Stimulated activated CD8-positive, alpha-beta memory T cell treated with anti-CD3 and anti-CD28 coated beads, Interleukin-4, amount 100 ng/mL, for 4 hours (primary cell): Measurements from ENCODE around the gene LAMA3.

ENCODE experiments used
- DNase-seq, 2 donors: peaks; one replicate each; pipeline ENCODE4 v3.0.0-alpha.2; 2020; ENCODE audit warnings: low read depth in 2 of 2, low spot score in 1 of 2

Gene LAMA3

DNA sequence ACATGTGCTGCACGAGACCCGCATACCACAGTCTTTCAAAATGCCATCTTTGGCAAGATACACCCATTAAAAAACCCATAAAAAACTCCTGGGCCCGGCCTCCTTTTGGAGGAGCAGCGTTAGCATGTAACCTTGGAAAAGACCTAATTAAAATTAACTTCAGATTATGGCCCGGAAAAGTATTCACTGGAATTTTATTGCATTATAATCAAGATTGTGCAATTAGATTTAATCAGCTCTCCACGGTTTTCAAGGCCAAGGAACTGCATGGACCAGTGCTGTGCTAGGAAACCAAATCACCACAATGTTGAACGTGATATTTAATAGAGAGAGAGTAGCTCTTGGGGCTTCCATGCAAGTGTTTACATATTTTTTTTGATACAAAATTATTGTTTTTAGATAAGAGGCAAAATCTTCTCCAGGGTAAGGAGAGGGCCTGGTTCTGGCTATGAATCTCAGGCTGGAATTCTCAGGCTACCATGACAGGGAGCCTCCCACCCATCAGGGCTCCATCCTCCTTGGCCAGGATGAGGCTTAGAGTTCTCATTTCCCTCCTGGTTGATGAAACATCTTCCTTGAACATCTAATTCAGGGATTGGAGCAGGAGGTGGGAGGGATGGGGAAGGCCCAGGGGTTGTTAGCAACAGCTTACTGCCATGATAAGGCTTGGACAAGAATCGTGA lies 243.3 kb downstream of the LAMA3 start:
- no peak for DNase-seq

DNA sequence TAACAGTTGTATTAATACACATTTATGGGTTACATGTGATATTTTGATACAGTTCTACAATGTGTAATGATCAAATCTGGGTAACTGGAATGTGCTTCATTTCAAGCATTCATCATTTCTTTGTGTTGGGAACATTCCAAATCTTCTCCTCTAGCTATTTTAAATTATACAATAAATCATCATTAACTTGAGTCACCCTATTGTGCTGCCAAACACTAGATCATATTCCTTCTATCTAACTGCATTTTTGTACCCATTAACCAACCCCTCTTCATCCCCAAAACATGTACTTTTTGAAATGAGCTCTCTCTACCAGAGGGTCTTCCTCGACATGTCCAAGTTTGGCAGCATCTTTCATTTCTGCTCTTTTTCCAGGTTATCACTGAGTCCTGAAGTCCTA lies 244.2 kb downstream of the LAMA3 start:
- DNase-seq: no peak

DNA sequence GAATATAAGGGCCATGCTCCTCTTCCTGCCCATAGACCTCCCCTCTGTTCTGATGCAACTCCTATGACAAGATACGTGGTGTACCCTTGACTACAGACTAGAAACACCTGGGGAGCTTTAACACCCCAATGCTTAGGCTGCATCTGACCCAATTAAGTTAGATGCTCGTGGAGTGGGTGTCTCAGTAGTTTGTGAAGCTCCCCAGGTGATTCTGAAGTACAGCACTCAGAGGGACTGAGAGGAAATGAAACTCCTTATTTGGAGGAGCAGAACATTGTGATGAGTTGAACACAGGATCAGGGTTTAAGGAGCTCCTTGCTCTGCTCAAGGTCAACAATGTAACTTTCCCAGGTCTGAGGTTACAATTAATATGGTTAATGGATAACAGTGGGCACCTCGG lies 245.0 kb downstream of the LAMA3 start:
- DNase-seq: no peak

DNA sequence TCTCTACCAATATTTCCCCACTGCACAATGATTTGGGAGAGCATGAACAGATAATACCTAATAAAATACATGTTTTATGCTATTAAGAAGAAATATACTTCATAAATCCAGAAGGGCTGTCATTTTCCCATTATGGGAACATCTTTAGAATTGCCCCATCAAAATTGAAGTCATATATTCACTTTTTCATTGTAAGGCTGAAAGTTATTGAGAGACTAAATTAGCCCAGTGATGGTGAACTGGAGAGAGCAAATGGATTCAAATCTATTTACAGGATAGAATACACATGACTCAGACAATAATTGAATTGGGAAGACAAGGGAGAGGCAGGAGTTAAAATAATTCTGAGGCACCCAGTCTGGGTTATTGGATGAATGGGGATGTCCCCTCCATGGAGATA lies 245.6 kb downstream of the LAMA3 start:
- no peak for DNase-seq

DNA sequence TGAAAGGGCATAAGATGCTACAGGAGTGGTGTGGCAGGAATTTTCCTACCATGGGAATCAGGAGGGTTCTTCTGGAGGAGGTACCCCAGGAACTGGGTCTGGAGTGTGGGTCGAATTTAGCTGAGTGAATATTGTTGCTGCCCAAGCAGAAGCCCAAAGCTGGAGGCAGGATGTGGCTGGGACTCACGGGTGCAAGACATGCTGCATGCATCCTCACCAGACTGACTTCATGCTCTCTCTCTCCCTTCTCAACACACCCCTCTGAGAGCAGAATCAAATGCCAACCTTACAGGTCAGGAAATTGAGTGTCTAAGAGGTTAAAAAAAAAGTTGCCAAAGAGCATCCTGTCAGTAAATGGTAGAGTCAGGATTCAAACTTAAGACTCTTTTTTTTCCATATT lies 246.6 kb downstream of the LAMA3 start:
- no peak for DNase-seq

DNA sequence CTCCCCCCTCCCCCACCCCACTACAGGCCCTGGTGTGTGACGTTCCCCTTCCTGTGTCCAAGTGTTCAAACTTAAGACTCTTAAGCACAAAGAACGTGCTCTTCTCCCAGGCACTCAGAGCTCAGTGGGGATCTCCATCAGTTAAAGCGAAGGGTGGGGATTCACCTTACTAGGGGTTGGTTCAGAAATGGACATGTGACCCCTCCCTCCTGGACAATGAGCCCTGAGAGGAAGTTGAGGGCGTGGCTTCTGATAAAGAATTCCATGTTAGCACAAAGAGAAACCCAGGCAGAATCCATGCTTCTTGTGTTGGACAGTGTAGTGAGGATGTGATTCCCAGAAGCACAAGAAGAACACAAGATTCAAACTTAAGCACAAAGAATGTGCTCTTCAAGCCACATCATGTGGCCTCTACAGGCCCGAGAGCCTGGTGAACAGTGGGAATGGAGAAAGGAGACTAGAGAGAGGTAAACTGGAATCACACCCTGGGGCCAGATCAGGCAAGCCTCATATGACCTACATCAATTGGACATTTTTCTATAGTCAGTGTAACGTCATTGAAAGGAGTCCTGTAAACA lies 247.2 kb downstream of the LAMA3 start:
- DNase-seq: no peak

DNA sequence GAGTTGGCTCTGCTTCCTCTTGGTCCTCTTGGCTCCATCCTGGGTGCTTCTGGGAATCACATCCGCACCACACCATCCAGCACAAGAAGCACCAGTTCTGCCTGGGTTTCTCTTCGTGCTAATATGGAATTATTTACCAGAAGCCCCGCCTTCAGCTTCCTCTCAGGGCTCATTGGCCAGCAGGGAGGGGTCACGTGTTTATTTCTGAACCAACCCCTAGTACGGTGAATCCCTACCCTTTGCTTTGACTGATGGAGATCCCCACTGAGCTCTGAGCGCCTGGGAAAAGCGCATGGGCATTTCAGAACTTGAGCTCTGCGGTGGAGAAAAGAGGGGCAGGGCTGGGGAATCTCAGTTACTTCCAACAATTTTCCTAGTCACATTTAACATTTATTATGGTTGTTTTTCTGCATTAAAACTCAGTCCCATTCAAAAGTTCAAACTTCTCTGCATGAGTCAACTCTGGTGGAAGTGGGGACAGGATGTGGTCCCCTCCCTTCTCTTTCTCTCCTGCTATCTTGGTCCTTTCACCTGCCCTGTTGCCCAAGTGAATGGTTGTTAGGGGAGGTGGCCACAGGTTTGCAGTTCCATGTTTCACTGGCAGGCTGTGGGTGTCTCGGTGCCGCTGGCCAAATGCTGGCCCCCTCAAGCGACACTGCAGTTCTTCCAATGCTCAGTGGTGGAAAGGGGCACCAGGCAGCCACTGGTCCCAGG lies 248.9 kb downstream of the LAMA3 start:
- DNase-seq: no peak

DNA sequence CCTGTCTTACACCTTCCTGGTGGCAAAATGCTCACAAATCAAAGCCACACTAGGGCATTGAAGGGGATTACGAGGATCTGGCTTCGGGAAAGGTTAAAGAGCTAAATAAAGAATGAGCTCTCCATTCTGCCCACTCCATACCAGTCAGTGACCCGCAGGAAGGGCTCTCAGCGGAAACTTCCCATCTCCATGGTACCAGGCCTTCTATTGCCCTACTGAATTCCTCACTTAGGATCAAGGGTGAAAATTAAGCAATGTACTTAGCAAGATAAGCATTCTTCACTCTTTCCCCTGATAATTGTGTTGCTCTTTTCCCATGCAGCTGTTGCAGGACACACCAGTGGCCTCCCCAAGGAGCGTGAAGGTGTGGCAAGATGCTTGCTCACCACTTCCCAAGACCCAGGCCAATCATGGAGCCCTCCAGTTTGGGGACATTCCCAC lies 249.7 kb downstream of the LAMA3 start:
- DNase-seq: no peak

DNA sequence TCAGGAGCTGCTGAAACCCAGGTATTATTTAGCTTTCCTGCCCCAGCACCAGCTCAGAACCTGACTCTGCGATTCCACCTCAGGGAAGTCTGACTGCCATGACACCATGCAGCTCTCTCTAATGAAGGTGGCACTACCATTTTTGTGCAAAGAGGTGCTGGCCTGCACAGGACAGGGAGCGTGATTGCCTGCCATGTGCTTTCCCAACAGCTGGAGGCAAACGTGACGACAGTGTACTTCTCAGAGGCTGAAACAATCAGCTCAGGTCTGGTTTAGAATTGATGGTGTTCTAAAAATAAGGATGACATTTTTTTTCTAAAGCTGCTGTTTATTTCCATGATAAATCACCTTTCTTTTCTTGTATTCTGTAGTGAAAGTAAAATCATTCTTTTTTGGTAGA lies 250.1 kb downstream of the LAMA3 start:
- DNase-seq: no peak

DNA sequence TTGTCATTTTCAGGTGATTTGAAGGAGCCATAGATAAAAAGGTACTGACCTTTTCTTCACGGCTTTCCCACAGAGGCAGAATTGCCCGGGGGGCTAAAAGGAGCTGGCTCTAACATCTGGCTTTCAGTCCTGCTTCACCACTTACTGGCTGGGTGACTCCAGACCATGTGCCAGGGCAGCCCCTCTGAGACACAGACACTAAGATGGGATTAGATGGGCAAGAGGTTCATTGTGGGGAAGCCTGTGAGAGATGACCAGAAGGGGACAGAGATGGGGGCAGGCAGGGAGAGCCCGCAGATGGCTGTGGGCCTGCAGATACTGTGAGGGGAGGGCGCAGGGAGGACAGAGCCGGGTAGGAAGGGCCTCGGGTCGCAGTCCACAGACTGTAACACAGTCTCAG lies 250.6 kb downstream of the LAMA3 start:
- no peak for DNase-seq

DNA sequence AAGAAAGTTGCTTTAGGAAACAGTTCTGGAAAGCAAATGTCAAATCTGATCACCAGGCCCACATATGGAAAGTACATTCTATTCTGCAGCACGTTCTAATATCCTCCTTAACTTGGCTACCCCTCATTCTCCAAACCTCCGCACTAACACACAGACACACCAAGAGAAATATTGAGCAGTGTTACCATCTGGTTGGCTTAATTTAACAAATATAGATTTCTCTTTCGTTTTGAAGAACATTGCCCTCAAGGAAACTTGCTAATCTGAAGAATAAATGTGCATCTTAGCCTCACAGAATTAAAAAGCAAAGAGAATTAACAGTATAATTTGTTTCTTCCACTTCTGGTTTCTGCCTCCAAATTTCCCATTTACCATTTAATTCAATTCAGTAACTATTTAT lies 252.5 kb downstream of the LAMA3 start:
- DNase-seq: no peak

DNA sequence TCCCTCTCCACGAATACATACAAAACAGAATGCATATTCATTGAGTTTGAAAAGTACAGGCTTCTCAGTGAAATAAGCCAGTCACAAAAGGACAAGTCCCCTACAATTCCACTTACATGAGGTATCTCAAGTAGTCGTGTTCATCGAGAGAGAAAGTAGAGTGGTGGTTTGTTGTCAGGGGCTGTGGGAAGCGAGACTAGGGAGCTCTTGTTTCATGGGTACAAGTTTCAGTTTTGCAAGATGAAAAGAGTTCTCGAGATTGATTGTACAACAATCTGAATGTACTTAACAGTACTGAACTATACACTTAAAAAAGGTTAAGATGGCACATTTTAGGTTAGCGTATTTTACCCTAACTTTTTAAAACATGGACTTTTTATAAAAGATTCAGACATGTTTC lies 253.9 kb downstream of the LAMA3 start:
- no peak for DNase-seq

DNA sequence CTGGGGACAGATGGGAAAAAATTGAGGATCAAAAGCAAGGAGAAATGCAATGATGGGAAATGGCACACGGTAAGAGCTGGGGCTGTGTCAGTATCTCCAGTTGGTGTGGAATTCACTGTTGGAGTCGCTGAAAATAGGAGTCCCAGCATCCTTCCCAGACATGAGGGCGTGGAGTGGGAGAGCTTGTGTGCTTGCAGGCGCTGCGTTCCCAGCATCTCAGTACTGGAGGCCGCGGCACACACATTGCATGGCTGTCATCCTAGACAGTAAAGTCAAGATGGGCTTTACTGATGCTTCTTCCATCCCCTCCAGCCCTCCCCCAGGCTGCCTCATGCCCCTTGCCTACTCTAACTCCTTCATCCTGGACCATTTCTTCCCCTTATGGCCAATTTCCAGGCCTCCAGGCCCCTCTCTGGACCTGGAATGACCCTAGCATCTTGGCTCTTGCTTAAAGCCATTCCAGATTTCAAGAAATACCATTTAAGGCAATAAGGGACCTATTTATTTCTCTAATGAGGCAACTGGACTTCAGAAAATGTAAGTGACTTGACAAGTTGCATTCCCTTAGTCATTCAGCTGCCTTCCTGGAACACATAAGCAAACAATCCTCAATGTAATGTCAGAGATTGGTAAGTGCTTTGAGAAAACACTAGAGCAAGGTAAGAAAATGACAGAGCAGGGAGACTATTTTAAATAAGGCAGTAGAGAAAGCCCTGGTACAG lies 254.8 kb downstream of the LAMA3 start:
- DNase-seq: no peak

DNA sequence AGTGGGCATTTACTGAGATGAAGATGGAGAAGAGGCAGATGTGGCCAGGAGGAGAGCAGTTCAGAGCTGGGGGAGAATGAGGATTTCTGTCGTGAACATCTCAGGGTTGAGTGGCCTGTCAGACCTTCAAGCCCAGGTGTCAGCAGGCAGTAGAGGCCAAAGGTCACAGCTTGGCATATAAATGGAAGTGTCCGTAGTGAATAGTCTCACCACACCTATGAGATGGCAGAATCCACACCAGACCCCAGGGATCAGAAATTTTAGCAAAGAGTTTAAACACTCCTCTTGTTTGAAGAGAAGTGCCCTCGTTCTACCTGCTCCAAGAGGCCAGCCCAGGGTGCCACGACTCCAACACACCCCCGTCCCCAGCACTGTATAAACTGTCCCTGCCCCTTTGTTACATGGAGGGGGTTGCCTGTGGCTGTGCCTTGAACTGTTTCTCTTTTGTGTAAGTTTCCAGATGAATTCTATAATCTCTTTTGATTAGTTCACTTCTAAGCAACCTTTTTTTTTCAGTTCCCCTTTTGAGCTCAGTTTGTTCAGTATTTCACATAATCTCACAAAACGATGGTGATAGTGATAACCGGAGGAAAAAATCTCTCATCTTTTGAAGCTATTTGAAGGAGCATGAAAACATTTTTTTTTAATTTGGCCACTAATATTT lies 256.3 kb downstream of the LAMA3 start:
- DNase-seq: no peak

DNA sequence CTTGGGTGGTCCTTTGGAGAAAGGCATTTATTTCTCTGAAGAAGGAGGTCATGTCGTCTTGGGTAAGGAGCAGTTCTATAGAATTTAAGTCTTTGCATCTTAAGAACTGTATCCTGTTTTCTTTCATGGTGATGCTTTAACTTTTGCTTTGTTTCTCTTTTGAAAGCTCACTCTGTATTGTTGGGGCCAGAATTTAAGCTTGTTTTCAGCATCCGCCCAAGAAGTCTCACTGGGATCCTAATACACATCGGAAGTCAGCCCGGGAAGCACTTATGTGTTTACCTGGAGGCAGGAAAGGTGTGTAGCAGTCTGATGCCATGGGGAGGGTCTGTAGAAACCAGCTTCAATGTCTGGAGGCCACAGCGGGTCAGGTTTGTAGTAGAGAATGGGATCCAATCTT lies 260.6 kb downstream of the LAMA3 start:
- DNase-seq: no peak

DNA sequence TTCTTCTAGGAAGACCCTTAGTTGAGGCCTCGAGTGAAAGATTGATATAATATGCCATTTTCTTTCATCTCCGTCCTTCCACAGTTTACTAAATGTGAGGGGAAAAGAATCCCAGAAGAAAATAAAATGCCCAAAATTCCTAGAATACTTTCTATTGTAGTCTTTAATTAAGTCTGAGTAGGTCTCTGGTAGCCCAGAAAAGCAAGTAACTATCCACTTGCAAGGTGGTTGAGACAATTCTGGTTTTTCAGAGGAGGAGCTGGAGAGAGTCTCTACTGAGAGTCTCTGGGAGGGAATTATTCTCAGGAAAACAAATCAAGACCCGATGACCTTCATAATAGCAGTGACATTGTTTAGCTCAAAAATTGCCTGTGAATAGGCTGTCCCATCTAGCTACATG lies 261.4 kb downstream of the LAMA3 start:
- DNase-seq: no peak

DNA sequence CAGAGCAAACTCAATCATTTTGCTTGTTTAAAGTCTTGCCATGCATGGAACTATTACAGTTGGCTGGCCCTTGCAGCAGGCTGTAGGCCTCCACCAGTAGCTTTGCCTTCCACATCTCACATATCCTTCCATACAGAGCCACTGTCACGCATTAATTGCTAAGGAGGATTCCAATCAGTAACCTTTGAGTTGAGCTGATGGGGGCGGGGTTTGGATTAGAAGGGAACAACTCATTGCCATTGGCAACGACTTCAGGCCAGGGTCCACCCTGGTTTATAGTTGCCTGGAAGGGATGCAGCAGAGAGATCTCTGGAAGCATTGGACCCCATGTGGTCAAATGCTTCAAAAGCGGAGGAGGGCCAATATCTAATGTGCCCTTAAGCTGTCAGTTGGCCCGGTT lies 262.0 kb downstream of the LAMA3 start:
- DNase-seq: no peak

DNA sequence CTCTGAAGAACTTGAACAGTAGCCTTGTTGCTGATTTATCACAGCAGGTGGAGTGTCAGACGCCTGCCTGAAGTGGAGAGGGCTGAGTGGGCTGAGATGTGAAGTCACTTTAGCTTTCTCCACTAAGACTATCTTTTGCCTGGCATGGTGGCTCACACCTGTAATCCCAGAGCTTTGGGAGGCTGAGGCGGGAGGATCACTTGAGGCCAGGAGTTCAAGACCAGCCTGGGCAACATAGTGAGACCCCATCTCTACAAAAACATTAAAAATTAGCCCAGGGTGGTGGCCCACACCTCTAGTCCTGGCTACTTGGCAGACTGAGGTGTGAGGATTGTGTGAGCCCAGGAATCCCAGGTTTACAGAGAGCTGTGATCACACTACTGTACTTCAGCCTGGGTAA lies 264.7 kb downstream of the LAMA3 start:
- DNase-seq: no peak

DNA sequence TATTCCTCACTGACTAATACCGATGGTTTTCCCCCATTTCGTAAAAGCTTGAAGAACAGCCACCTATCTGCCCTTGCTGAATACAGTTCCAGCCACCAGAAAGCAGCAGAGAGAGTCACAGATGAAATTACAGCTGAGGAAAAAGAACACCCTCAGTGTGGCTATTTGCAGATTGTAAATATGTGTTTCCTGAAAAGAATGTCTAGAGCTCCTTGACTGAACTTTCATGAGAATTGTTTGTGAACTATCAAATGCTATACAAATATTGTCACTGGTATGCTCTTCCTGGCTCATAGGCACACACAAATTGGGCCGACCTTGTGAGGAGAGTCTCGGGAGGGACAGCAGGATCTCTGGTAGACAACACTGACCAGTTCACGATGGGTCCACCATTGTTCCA lies 267.2 kb downstream of the LAMA3 start:
- DNase-seq: no peak

DNA sequence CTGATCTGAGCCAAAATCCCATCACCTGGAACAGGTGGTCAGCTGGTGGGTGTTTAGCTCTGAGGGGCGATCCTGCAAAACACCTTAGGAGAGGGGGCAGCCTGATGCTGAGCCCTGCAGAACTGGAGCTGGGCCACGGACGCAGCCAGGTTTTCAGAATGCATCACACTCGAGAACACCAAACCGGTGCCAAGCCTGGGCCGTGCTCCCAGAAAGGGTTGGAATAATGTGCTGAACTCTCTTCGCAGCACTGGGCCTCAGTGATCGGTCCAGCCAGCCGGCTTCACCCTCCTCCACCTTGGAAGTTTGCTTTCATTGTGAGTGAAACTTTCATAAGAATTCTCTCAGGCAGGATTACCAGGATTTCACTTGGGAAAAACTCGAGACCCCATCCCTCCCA lies 268.8 kb downstream of the LAMA3 start:
- DNase-seq: no peak

DNA sequence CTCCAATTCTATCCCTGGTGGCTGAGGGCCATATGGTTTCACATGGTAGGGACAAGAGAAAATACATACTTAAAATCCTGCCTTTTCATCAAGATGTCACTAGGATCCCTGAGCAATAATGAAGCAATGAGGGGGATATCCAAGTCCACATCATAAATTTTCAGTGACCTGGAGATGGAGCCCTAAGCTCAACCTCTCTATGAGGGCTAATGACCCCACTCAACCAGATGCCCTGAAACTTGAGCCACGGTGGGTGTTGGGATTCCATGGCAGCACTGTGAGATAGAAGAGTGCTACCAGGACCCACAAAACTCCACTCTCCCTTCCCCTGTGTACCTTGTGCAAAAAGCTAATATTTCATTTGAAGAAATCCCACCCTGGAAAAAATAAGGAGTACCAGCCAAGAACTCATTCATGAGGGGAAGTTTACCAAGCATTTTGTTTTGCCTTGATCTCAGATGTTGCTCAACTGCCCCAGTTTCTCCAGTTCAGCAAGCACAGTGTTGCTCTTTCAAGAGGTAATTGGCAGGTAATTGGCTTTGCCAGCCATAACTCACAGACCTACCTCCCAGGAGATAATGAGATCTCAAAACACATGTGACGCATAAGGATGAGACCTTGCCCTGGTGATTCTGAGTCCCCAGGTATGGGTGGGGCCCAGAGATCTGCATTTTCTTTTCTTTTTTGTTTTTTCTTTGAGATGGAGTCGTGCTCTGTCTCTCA lies 274.4 kb downstream of the LAMA3 start:
- DNase-seq: no peak
